Measurements from ENCODE around the gene SGF29.
"Not testable (repeated sequence)": the region's sequence is repeated elsewhere in the genome, so short reads cannot be mapped to it uniquely, and the experiment has no call there.

SGF29 gene

GRCh38 chr16:28596115-28596630 lies 42.5 kb downstream of the SGF29 start:
- no peak for DNase-seq (ENCODE audit: low spot score)

GRCh38 chr16:28596840-28597691 lies 43.3 kb downstream of the SGF29 start, which contains the start of gene SULT1A2:
Gene SULT1A2, minus strand, starts transcription at chr16:28597050. Its CDS starts 1,120 bp downstream, at chr16:28595930.
- no peak for DNase-seq (ENCODE audit: low spot score)

- no peak for DNase-seq (ENCODE audit: low spot score)
Measured at GRCh38 chr16:28597692-28598261, 44.1 kb downstream of the SGF29 start.

- DNase-seq (ENCODE audit: low spot score) = not testable (repeated sequence)
Measured at GRCh38 chr16:28599377-28600285, 45.9 kb downstream of the SGF29 start.

GRCh38 chr16:28600965-28601364 lies 47.2 kb downstream of the SGF29 start:
- DNase-seq (ENCODE audit: low spot score) = not testable (repeated sequence)

GRCh38 chr16:28601589-28601988 lies 47.9 kb downstream of the SGF29 start:
- not testable (repeated sequence) for DNase-seq (ENCODE audit: low spot score)

GRCh38 chr16:28602062-28602461 lies 48.3 kb downstream of the SGF29 start:
- DNase-seq (ENCODE audit: low spot score) = not testable (repeated sequence)

- DNase-seq (ENCODE audit: low spot score) = no peak
Measured at GRCh38 chr16:28602529-28602928, 48.8 kb downstream of the SGF29 start.

- DNase-seq (ENCODE audit: low spot score) = no peak
Measured at GRCh38 chr16:28603381-28604185, 49.9 kb downstream of the SGF29 start.

GRCh38 chr16:28604186-28604565 lies 50.5 kb downstream of the SGF29 start:
- no peak for DNase-seq (ENCODE audit: low spot score)

- DNase-seq (ENCODE audit: low spot score) = no peak
Measured at GRCh38 chr16:28606291-28607115, 52.8 kb downstream of the SGF29 start.

- no peak for DNase-seq (ENCODE audit: low spot score)
Measured at GRCh38 chr16:28607116-28607623, 53.5 kb downstream of the SGF29 start.

GRCh38 chr16:28607681-28608495 lies 54.2 kb downstream of the SGF29 start:
- not testable (repeated sequence) for DNase-seq (ENCODE audit: low spot score)

GRCh38 chr16:28608496-28608808 lies 54.7 kb downstream of the SGF29 start:
- DNase-seq (ENCODE audit: low spot score) = not testable (repeated sequence)

GRCh38 chr16:28608867-28609596 lies 55.3 kb downstream of the SGF29 start:
- DNase-seq (ENCODE audit: low spot score) = not testable (repeated sequence)

GRCh38 chr16:28609631-28610594 lies 56.2 kb downstream of the SGF29 start, which contains the start of gene SULT1A1:
Gene SULT1A1, minus strand, starts transcription at chr16:28610044. Its CDS starts 1,189 bp downstream, at chr16:28608855.
- no peak for DNase-seq (ENCODE audit: low spot score)

GRCh38 chr16:28610595-28611191 lies 57.0 kb downstream of the SGF29 start:
- no peak for DNase-seq (ENCODE audit: low spot score)

Data from COLO829 (cell line).